HEK293T (cell line): ENCODE results near the gene COX7B2.

Source experiments
- CTBP1 ChIP-seq: fragments of 450-650 bp; IDR thresholded peaks from 2 replicates; pipeline ENCODE4 v1.6.1; 2016; ENCODE audit warnings: borderline replicate concordance
- FOXA1 ChIP-seq: fragments of 450-650 bp; IDR thresholded peaks from 2 replicates; pipeline ENCODE4 v1.6.1; 2016; ENCODE audit warnings: mild to moderate bottlenecking
- HDGF ChIP-seq: fragments of 450-650 bp; IDR thresholded peaks from 2 replicates; pipeline ENCODE4 v1.6.1; 2017; ENCODE audit warnings: antibody characterized with exemption, borderline replicate concordance
- LEF1 ChIP-seq: fragments of 450-650 bp; IDR thresholded peaks from 2 replicates; pipeline ENCODE4 v1.6.1; 2017; ENCODE audit warnings: mild to moderate bottlenecking, borderline replicate concordance

DNA sequence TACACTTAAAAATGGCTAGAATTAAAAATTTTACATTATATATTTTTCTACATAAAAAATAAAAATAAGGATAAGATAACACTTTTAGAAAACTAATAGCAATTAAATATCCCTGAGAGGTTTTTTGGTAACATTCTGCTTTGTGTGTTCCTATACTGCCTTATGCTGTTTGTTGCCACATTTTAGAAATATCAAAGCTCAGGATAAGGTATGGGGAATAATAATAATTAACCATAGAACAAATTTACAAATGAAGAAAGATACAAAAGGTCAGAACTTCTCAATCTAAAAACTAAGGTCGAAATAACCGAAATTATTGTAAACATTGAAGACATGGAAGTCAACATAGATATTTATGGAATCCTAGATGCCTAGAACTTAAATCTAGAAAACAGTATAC, 71.4 kb downstream of the COX7B2 start:
- TF ChIP-seq FOXA1 = no peak
- TF ChIP-seq CTBP1 = no peak
- TF ChIP-seq HDGF = no peak
- no peak for TF ChIP-seq LEF1
